Spleen (tissue), 7 donors: ENCODE measurements around the gene NRCAM.

Experiments used
- CTCF ChIP-seq, 11 experiments: fragments of 200-600 bp in 7 of 11; fragments of 450-650 bp in 4 of 11; sonication (generic) in 4 of 11; IDR thresholded peaks in 8 of 11; conservative IDR thresholded peaks in 3 of 11; 1 replicate in 7 of 11; 2 replicates in 4 of 11; pipeline versions ENCODE4 v1.4.0 to v1.8.0; 2016 to 2021; ENCODE audit warnings: antibody characterized with exemption in 11 of 11, inconsistent platforms in 4 of 11, mild to moderate bottlenecking in 1 of 11
- POLR2A ChIP-seq, 3 donors: fragments of 450-650 bp; IDR thresholded peaks; one replicate each; pipeline ENCODE4 v1.5.1; 2017; ENCODE audit warnings: antibody characterized with exemption in 3 of 3, mild to moderate bottlenecking in 1 of 3
- POLR2AphosphoS5 ChIP-seq, 3 donors: sonication (generic); formaldehyde crosslinking; IDR thresholded peaks; one replicate each; pipeline ENCODE4 v1.5.1; 2017; ENCODE audit warnings: antibody characterized with exemption in 3 of 3
- donor health status: DM: no; HTN: no; CAD: no; lungs with moderate emphysema.
- donor health status: DM: no; HTN: no; CAD: no.
- donor health status: DM: no; HTN: no; CAD: no.

- no peak for TF ChIP-seq CTCF (IDR thresholded peaks at IDR 0.05 in 8 of 11, conservative IDR thresholded peaks at IDR 0.05 in 3 of 11)
- no peak for TF ChIP-seq POLR2A (IDR thresholded peaks at IDR 0.05)
- TF ChIP-seq POLR2AphosphoS5 (IDR thresholded peaks at IDR 0.05): no peak
These were observed 42.9 kb downstream of the NRCAM start for GRCh38 chr7:108413337-108413736.
